B cell (primary cell): Measurements from ENCODE around the gene GSTA5. TPM values are rescaled to one million over a fixed set of nuclear protein-coding genes. Genes with fewer than 3 reads are reported as not detected.
"Not testable (repeated sequence)": the region's sequence is repeated elsewhere in the genome, so short reads cannot be mapped to it uniquely, and the experiment has no call there.

Source experiments
- ATAC-seq: fragments of 200-7000 bp; cut with Tn5 transposase; one replicate; pipeline ENCODE4 v1.10.0; 2021; ENCODE audit warnings: low read depth, mild to moderate bottlenecking, moderate number of reproducible peaks, moderate library complexity
- CTCF ChIA-PET: fragments of 350-600 bp; sonication (Branson Sonifier 250); formaldehyde crosslinking; loops from one replicate; lab custom pipeline; 2021; ENCODE audit warnings: antibody characterized with exemption, inconsistent platforms; lab: Charles Lee
- POLR2A ChIA-PET: fragments of 350-600 bp; sonication (Branson Sonifier 250); formaldehyde crosslinking; loops from one replicate; lab custom pipeline; 2021; ENCODE audit warnings: antibody characterized with exemption; lab: Charles Lee
- DNase-seq: peaks from one replicate; pipeline ENCODE4 v3.0.0; 2013
- H2AFZ ChIP-seq: 2 replicates; pipeline ENCODE4 v1.6.1; 2012; ENCODE audit warnings: mild to moderate bottlenecking, low read depth, low read length; ENCODE audit not compliant: insufficient read depth, poor library complexity, severe bottlenecking
- H3K27ac ChIP-seq, 2 donors: 1 replicate in 1 of 2; 2 replicates in 1 of 2; pipeline ENCODE4 v1.5.1; 2012 to 2013; ENCODE audit warnings: low read length in 2 of 2, mild to moderate bottlenecking in 2 of 2, moderate library complexity in 1 of 2
- H3K27me3 ChIP-seq, 4 experiments: fragments of 200-600 bp in 1 of 4; sonication (generic) in 1 of 4; replicated peaks in 1 of 4; 1 replicate in 2 of 4; 2 replicates in 2 of 4; pipeline versions ENCODE4 v1.6.1 to v1.7.0; 2013 to 2016; ENCODE audit warnings: low read length in 3 of 4, mild to moderate bottlenecking in 2 of 4, mixed read lengths in 1 of 4, moderate library complexity in 1 of 4; ENCODE audit not compliant: insufficient read depth in 4 of 4, control insufficient read depth in 3 of 4; ENCODE audit errors: control extremely low read depth in 1 of 4
- H3K36me3 ChIP-seq, 2 experiments: replicated peaks in 1 of 2; 1 replicate in 1 of 2; 2 replicates in 1 of 2; pipeline versions ENCODE4 v1.6.1 to v1.7.1; 2013; ENCODE audit warnings: low read length in 1 of 2; ENCODE audit not compliant: insufficient read depth in 2 of 2, control insufficient read depth in 1 of 2; ENCODE audit errors: control extremely low read depth in 1 of 2, extremely low read depth in 1 of 2
- H3K4me1 ChIP-seq, 2 donors: fragments of 200-600 bp in 1 of 2; sonication (generic) in 1 of 2; 1 replicate in 1 of 2; 2 replicates in 1 of 2; pipeline versions ENCODE4 v1.5.1 to v1.6.1; 2013 to 2017; ENCODE audit warnings: low read length in 2 of 2; ENCODE audit not compliant: control insufficient read depth in 2 of 2, insufficient read depth in 2 of 2
- H3K4me2 ChIP-seq: replicated peaks from 2 replicates; pipeline ENCODE3; 2012; ENCODE audit warnings: mild to moderate bottlenecking, low read depth, low read length; ENCODE audit not compliant: poor library complexity, severe bottlenecking
- H3K4me3 ChIP-seq, 5 experiments: fragments of 200-600 bp in 1 of 5; sonication (generic) in 1 of 5; 1 replicate in 3 of 5; 2 replicates in 2 of 5; pipeline versions ENCODE4 v1.5.1 to v1.7.0; 2011 to 2016; ENCODE audit warnings: low read length in 4 of 5, mild to moderate bottlenecking in 4 of 5, low read depth in 2 of 5, control low read depth in 1 of 5, moderate library complexity in 1 of 5; ENCODE audit not compliant: insufficient read depth in 1 of 5; ENCODE audit errors: control extremely low read depth in 1 of 5, extremely low read depth in 1 of 5
- H3K79me2 ChIP-seq: fragments of 200-600 bp; sonication (generic); one replicate; pipeline ENCODE4 v1.6.0; 2016; ENCODE audit warnings: low read length; ENCODE audit not compliant: control insufficient read depth, insufficient read depth
- H3K9ac ChIP-seq: fragments of 200-600 bp; sonication (generic); 2 replicates; pipeline ENCODE4 v1.6.1; 2017; ENCODE audit warnings: mild to moderate bottlenecking, low read length, moderate library complexity
- H3K9me3 ChIP-seq, 3 donors: one replicate each; pipeline versions ENCODE4 v1.6.1 to v1.7.1; 2013; ENCODE audit warnings: low read length in 2 of 3; ENCODE audit not compliant: control insufficient read depth in 2 of 3, insufficient read depth in 1 of 3; ENCODE audit errors: control extremely low read depth in 1 of 3
- H4K20me1 ChIP-seq: 2 replicates; pipeline ENCODE4 v1.6.0; 2012; ENCODE audit warnings: mild to moderate bottlenecking, low read length; ENCODE audit not compliant: insufficient read depth, control insufficient read depth, poor library complexity, severe bottlenecking
- H3K27ac Mint-ChIP-seq: one replicate; pipeline ENCODE4 v1.8.0; 2021; ENCODE audit warnings: mixed read lengths
- H3K27me3 Mint-ChIP-seq: one replicate; pipeline ENCODE4 v1.8.0; 2021; ENCODE audit warnings: mixed read lengths
- H3K4me1 Mint-ChIP-seq: one replicate; pipeline ENCODE4 v1.8.0; 2021; ENCODE audit warnings: mixed read lengths
- H3K4me3 Mint-ChIP-seq: one replicate; pipeline ENCODE4 v1.8.0; 2021; ENCODE audit warnings: mixed read lengths
- H3K9me3 Mint-ChIP-seq: one replicate; pipeline ENCODE4 v1.8.0; 2022; ENCODE audit warnings: mixed read lengths; ENCODE audit not compliant: insufficient read depth
- EZH2 ChIP-seq: IDR thresholded peaks from 2 replicates; pipeline ENCODE4 v1.6.1; 2012; ENCODE audit warnings: borderline replicate concordance, low read depth, mild to moderate bottlenecking, moderate library complexity, low read length; ENCODE audit not compliant: insufficient read depth, poor library complexity, severe bottlenecking
- WGBS: methylation state at CpG from one replicate; pipeline ENCODE4 v1.1.5; 2013; ENCODE audit warnings: missing lambda C conversion rate; ENCODE audit not compliant: insufficient coverage; 5-methylcytosine and 5-hydroxymethylcytosine counted together
- intact Hi-C: fragments of 100-400 bp; cut with micrococcal nuclease; formaldehyde crosslinking; loops from one replicate; pipeline ENCODE4 v1.10.0; 2022
- polyA plus RNA-seq: library from polyadenylated mRNA; depleted of rRNA; stranded (reverse); fragments of >200 nt; gene quantifications from 2 replicates; pipeline ENCODE4 v1.2.3, GENCODE V29; 2012
- total RNA-seq, 2 donors: library from RNA; stranded (reverse); fragments of 120-200 nt in 1 of 2; gene quantifications; 1 replicate in 1 of 2; 2 replicates in 1 of 2; pipeline versions ENCODE4 v1.2.3 to v1.2.4, GENCODE V29; 2013 to 2022
- TF ChIP-seq, protein P1 (sequence below): fragments of 200-600 bp; IDR thresholded peaks from one replicate; pipeline ENCODE4 v1.8.0; 2022; ENCODE audit warnings: antibody characterized with exemption, mild to moderate bottlenecking

GSTA5 gene
- total and polyA plus RNA-seq, 2 donors (not counting 1 experiment from before 2014, with no cell fraction given), result not detected

DNA sequence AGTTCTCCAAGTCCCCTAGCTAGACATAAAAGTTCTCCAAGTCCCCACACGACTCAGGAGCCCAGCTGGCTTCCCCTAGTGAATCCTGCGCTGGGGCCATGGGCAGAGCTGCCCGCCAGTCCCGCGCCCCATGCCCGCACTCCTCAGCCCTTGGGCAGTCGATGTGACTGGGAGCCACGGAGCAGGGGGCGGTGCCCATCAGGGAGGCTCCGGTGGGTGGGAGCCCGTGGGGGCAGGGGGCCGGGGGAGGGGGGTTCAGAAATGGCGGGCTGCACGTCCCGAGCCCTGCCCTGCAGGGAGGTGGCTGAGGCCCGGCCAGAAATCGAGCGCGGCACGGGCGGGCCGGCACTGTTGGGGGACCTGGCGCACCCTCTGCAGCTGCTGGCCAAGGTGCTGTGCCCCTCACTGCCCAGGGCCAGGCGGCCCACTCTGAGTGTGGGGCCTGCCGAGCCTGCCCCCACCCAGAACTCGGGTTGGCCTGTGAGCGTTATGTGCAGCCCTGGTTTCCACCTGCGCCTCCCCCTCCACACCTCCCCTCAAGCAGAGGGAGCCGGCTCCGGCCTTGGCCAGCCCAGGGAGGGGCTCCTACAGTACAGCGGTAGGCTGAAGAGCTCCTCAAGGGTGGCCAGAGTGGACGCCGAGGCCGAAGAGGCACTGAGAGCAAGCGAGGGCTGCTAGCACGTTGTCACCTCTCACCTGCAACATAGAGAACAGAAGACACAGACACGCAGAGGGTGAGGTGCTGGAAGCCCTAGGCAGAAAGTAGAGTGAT, 11.4 kb downstream of the GSTA5 start:
- Mint-ChIP-seq H3K27ac (no peak overlapping the region), H3K4me1 (no peaks in the 10 kb centered on the region), H3K9me3 (no peaks in the 10 kb centered on the region), H3K4me3 (no peak overlapping the region), H3K27me3 (peaks cover 13% of the 10 kb centered on the region)
- ChIA-PET POLR2A (no interaction called here), CTCF (no interaction called here)
- peaks cover 0 to 13% (median 0%) of the 10 kb centered on the region in 3 donors for H3K9me3 ChIP-seq
- ATAC-seq (no peak), DNase-seq (no peak)
- no peak overlapping the region for H3K9ac ChIP-seq
- H3K4me2 ChIP-seq, result no peak overlapping the region
- 95% methylated on average over 23 of the region's 37 CpGs for WGBS
- TF ChIP-seq, protein P1, sequence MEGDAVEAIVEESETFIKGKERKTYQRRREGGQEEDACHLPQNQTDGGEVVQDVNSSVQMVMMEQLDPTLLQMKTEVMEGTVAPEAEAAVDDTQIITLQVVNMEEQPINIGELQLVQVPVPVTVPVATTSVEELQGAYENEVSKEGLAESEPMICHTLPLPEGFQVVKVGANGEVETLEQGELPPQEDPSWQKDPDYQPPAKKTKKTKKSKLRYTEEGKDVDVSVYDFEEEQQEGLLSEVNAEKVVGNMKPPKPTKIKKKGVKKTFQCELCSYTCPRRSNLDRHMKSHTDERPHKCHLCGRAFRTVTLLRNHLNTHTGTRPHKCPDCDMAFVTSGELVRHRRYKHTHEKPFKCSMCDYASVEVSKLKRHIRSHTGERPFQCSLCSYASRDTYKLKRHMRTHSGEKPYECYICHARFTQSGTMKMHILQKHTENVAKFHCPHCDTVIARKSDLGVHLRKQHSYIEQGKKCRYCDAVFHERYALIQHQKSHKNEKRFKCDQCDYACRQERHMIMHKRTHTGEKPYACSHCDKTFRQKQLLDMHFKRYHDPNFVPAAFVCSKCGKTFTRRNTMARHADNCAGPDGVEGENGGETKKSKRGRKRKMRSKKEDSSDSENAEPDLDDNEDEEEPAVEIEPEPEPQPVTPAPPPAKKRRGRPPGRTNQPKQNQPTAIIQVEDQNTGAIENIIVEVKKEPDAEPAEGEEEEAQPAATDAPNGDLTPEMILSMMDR, result no peak
- no peak for TF ChIP-seq EZH2
- H3K27me3 ChIP-seq, result no peaks in the 10 kb centered on the region
- no peaks in the 10 kb centered on the region for H3K79me2 ChIP-seq
- intact Hi-C loops, result no loop called here
- no peak overlapping the region for H3K27ac ChIP-seq
- H4K20me1 ChIP-seq, result no peaks in the 10 kb centered on the region
- no peaks in the 10 kb centered on the region for H3K4me1 ChIP-seq
- H2AFZ ChIP-seq, result no peak overlapping the region
- no peak overlapping the region for H3K4me3 ChIP-seq
- no peaks in the 10 kb centered on the region for H3K36me3 ChIP-seq

- POLR2A ChIA-PET, H3K4me3 ChIP-seq, H3K27ac Mint-ChIP-seq, intact Hi-C loops, H3K79me2 ChIP-seq, H3K4me2 ChIP-seq, H3K36me3 ChIP-seq, H2AFZ ChIP-seq, H3K9ac ChIP-seq, CTCF ChIA-PET, H4K20me1 ChIP-seq, H3K27me3 ChIP-seq, H3K4me1 ChIP-seq, H3K9me3 Mint-ChIP-seq, H3K4me3 Mint-ChIP-seq, ATAC-seq, H3K27ac ChIP-seq, H3K4me1 Mint-ChIP-seq, DNase-seq: not testable (repeated sequence)
- WGBS, result 67% methylated on average over 1 of the region's 4 CpGs
- peaks cover 0 to 13% (median 0%) of the 10 kb centered on the region in 3 donors for H3K9me3 ChIP-seq
- peaks cover 13% of the 10 kb centered on the region for H3K27me3 Mint-ChIP-seq
These were observed 12.0 kb downstream of the GSTA5 start for GRCh38 chr6:52828621-52829020.

DNA sequence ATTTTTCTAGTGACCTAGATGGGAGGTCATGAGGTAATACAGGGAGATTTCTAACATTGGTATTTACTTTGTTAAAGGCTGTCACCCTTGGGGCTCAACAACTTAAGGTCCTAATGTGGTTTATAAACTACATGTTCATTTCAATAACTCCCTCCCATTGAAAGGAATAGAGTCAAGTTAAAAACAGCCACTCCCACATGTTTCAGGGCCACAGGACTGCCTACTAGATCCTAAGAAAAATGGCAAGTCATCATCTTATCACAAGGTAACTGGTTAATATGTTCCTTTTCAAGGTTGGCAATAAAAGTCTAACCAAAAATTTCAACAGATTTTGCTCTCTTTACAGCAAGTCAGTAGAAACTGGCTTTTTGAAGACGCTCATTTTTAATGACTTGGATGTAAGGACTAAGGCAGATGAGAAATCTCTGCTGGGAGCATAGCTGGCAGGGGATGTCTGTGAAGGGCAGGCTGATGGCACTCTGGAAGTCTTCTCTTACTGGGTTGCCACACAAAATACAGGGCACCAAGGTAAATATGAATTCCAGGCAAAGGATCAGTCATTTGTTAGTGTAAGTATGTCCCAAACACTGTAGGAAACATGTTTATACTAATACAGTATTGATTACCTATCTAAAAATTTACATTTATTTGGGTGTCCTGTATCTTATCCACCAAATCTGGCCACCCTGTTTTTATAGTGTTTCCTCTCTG, 13.4 kb downstream of the GSTA5 start:
- H3K4me2 ChIP-seq, H3K4me1 Mint-ChIP-seq, H2AFZ ChIP-seq, DNase-seq, H3K4me3 Mint-ChIP-seq, H3K79me2 ChIP-seq, CTCF ChIA-PET, H3K4me1 ChIP-seq, H3K27ac Mint-ChIP-seq, H3K9ac ChIP-seq, intact Hi-C loops, H4K20me1 ChIP-seq, POLR2A ChIA-PET, H3K27me3 ChIP-seq, H3K36me3 ChIP-seq, H3K4me3 ChIP-seq, H3K9me3 Mint-ChIP-seq, ATAC-seq, H3K27ac ChIP-seq: not testable (repeated sequence)
- peaks cover 12% of the 10 kb centered on the region for H3K27me3 Mint-ChIP-seq
- no CpG with 5 or more reads among the region's 1 CpG for WGBS
- H3K9me3 ChIP-seq, result peaks cover 0 to 13% (median 0%) of the 10 kb centered on the region in 3 donors
